Epidermal melanocyte (primary cell): ENCODE data around the gene DOCK4.
"Not testable (repeated sequence)": the region's sequence is repeated elsewhere in the genome, so short reads cannot be mapped to it uniquely, and the experiment has no call there.

Experiments
- DNase-seq: peaks from one replicate; pipeline ENCODE4 v3.0.0; 2011; ENCODE audit warnings: low spot score; ENCODE audit not compliant: insufficient read length

The DOCK4 gene

GRCh38 chr7:111955616-111956015 is 250.6 kb downstream of the DOCK4 start:
- DNase-seq, result no peak

GRCh38 chr7:111954474-111955381 is 251.5 kb downstream of the DOCK4 start:
- DNase-seq, result no peak

GRCh38 chr7:111954056-111954455 is 252.1 kb downstream of the DOCK4 start:
- DNase-seq, result no peak

GRCh38 chr7:111953611-111954010 is 252.6 kb downstream of the DOCK4 start:
- no peak for DNase-seq

GRCh38 chr7:111952783-111953182 is 253.4 kb downstream of the DOCK4 start:
- no peak for DNase-seq

- no peak for DNase-seq
Observed at GRCh38 chr7:111951052-111951451, 255.1 kb downstream of the DOCK4 start.

GRCh38 chr7:111942450-111943081 is 263.6 kb downstream of the DOCK4 start:
- no peak for DNase-seq

- DNase-seq, result no peak
Observed at GRCh38 chr7:111937163-111937562, 269.0 kb downstream of the DOCK4 start.

GRCh38 chr7:111933609-111934008 is 272.6 kb downstream of the DOCK4 start:
- DNase-seq, result no peak

GRCh38 chr7:111931958-111932357 is 274.2 kb downstream of the DOCK4 start:
- DNase-seq, result no peak

- no peak for DNase-seq
Observed at GRCh38 chr7:111931016-111931517, 275.1 kb downstream of the DOCK4 start.

- no peak for DNase-seq
Observed at GRCh38 chr7:111929264-111929663, 276.9 kb downstream of the DOCK4 start.

GRCh38 chr7:111927353-111928019 is 278.7 kb downstream of the DOCK4 start:
- no peak for DNase-seq

GRCh38 chr7:111920329-111920728 is 285.9 kb downstream of the DOCK4 start:
- DNase-seq, result no peak

GRCh38 chr7:111919631-111920179 is 286.5 kb downstream of the DOCK4 start:
- peak; percentile 27 for DNase-seq

- DNase-seq, result no peak
Observed at GRCh38 chr7:111919164-111919563, 287.0 kb downstream of the DOCK4 start.

GRCh38 chr7:111918461-111918860 is 287.7 kb downstream of the DOCK4 start:
- no peak for DNase-seq

- not testable (repeated sequence) for DNase-seq
Observed at GRCh38 chr7:111917404-111917803, 288.8 kb downstream of the DOCK4 start.

- DNase-seq, result no peak
Observed at GRCh38 chr7:111914291-111914690, 291.9 kb downstream of the DOCK4 start.

- no peak for DNase-seq
Observed at GRCh38 chr7:111911166-111911961, 294.8 kb downstream of the DOCK4 start.

- no peak for DNase-seq
Observed at GRCh38 chr7:111910656-111911055, 295.5 kb downstream of the DOCK4 start.
